HepG2 (cell line): ENCODE measurements around the gene MCM8. TPM values are rescaled to one million over a fixed set of nuclear protein-coding genes. Genes with fewer than 3 reads are reported as not detected.

ENCODE experiments used
- ATF7-NPFF ChIP-seq: sonication (generic); formaldehyde crosslinking; IDR thresholded peaks from 2 replicates; pipeline ENCODE4 v1.8.1; 2023; ENCODE audit warnings: mild to moderate bottlenecking, low read depth, missing genetic modification reagents, moderate library complexity
- ATM ChIP-seq: fragments of 450-650 bp; IDR thresholded peaks from 2 replicates; pipeline ENCODE4 v1.7.1; 2017; ENCODE audit warnings: mild to moderate bottlenecking, borderline replicate concordance
- GZF1 ChIP-seq: sonication (generic); formaldehyde crosslinking; IDR thresholded peaks from 2 replicates; pipeline ENCODE4 v1.5.1; 2020; ENCODE audit warnings: mild to moderate bottlenecking, missing genetic modification reagents
- HDAC2 ChIP-seq: sonication (generic); formaldehyde crosslinking; IDR thresholded peaks from 2 replicates; pipeline ENCODE4 v1.4.0; 2020; ENCODE audit warnings: missing genetic modification reagents
- HOXD1 ChIP-seq: sonication (generic); formaldehyde crosslinking; IDR thresholded peaks from 2 replicates; pipeline ENCODE4 v1.5.0; 2020; ENCODE audit warnings: missing genetic modification reagents
- JUNB ChIP-seq: sonication (generic); formaldehyde crosslinking; IDR thresholded peaks from 2 replicates; pipeline ENCODE4 v1.8.0; 2022; ENCODE audit warnings: missing genetic modification reagents, mild to moderate bottlenecking, borderline replicate concordance
- KAT7 ChIP-seq: IDR thresholded peaks from 2 replicates; pipeline ENCODE4 v1.6.1; 2018; ENCODE audit warnings: borderline replicate concordance, missing compliant biosample characterization
- KDM5B ChIP-seq: sonication (generic); formaldehyde crosslinking; IDR thresholded peaks from 2 replicates; pipeline ENCODE4 v1.4.0; 2020; ENCODE audit warnings: missing genetic modification reagents, mild to moderate bottlenecking, borderline replicate concordance
- MIXL1 ChIP-seq: IDR thresholded peaks from 2 replicates; pipeline ENCODE4 v1.6.1; 2016
- NR3C1 ChIP-seq: sonication (generic); formaldehyde crosslinking; IDR thresholded peaks from 2 replicates; pipeline ENCODE4 v1.4.0; 2020; ENCODE audit warnings: missing genetic modification reagents
- ZBTB42 ChIP-seq: sonication (generic); formaldehyde crosslinking; IDR thresholded peaks from 2 replicates; pipeline ENCODE4 v1.5.0; 2020; ENCODE audit warnings: mild to moderate bottlenecking, missing genetic modification reagents
- ZNF138 ChIP-seq: sonication (generic); formaldehyde crosslinking; IDR thresholded peaks from 2 replicates; pipeline ENCODE4 v1.5.0; 2020; ENCODE audit warnings: mild to moderate bottlenecking, low read depth, missing genetic modification reagents
- ZNF230 ChIP-seq: sonication (generic); formaldehyde crosslinking; IDR thresholded peaks from 2 replicates; pipeline ENCODE4 v1.4.0; 2020; ENCODE audit warnings: mild to moderate bottlenecking, missing genetic modification reagents
- ZNF235 ChIP-seq: sonication (generic); formaldehyde crosslinking; IDR thresholded peaks from 2 replicates; pipeline ENCODE4 v1.8.1; 2023; ENCODE audit warnings: mild to moderate bottlenecking, missing genetic modification reagents, borderline replicate concordance
- ZNF33B ChIP-seq: sonication (generic); formaldehyde crosslinking; IDR thresholded peaks from 2 replicates; pipeline ENCODE4 v1.5.1; 2020; ENCODE audit warnings: mild to moderate bottlenecking, missing genetic modification reagents
- ZNF34 ChIP-seq: sonication (generic); formaldehyde crosslinking; IDR thresholded peaks from 2 replicates; pipeline ENCODE4 v1.4.0; 2020; ENCODE audit warnings: mild to moderate bottlenecking, missing genetic modification reagents, borderline replicate concordance
- ZNF350 ChIP-seq: sonication (generic); formaldehyde crosslinking; IDR thresholded peaks from 2 replicates; pipeline ENCODE4 v1.4.0; 2020; ENCODE audit warnings: mild to moderate bottlenecking, low read depth, missing genetic modification reagents, borderline replicate concordance
- ZNF367 ChIP-seq: sonication (generic); formaldehyde crosslinking; IDR thresholded peaks from 2 replicates; pipeline ENCODE4 v1.4.0; 2020; ENCODE audit warnings: missing genetic modification reagents, borderline replicate concordance
- ZNF496 ChIP-seq: sonication (generic); formaldehyde crosslinking; IDR thresholded peaks from 2 replicates; pipeline ENCODE4 v1.8.1; 2023; ENCODE audit warnings: mild to moderate bottlenecking, moderate library complexity, missing genetic modification reagents; ENCODE audit not compliant: insufficient replicate concordance
- ZNF614 ChIP-seq: IDR thresholded peaks from 2 replicates; pipeline ENCODE4 v1.6.1; 2018; ENCODE audit warnings: missing biosample characterization, missing genetic modification reagents, inconsistent platforms, borderline replicate concordance
- ZNF773 ChIP-seq: sonication (generic); formaldehyde crosslinking; IDR thresholded peaks from 2 replicates; pipeline ENCODE4 v1.4.0; 2020; ENCODE audit warnings: missing genetic modification reagents, borderline replicate concordance
- polyA plus RNA-seq, 8 experiments: library from polyadenylated mRNA; depleted of rRNA in 3 of 8; stranded (reverse) in 7 of 8; unstranded in 1 of 8; fragments of >200 nt; fragmentation: Illumina TruSeq in 4 of 8; extraction: Trizol in 4 of 8; gene quantifications; 2 replicates each; pipeline versions ENCODE4 v1.2.1 to v1.2.3, GENCODE V29; 2011 to 2016; ENCODE audit warnings: low read depth in 4 of 8, missing spikeins in 1 of 8, mixed read lengths in 1 of 8; ENCODE audit not compliant: insufficient read depth in 1 of 8
- total RNA-seq, 5 experiments: library from RNA; depleted of rRNA; stranded (reverse); fragments of >200 nt; fragmentation: Illumina TruSeq; extraction: Trizol; gene quantifications; 2 replicates each; pipeline ENCODE4 v1.2.3, GENCODE V29; 2016; ENCODE audit warnings: low read depth in 1 of 5
- TF ChIP-seq, protein P1 (sequence below): sonication (generic); formaldehyde crosslinking; IDR thresholded peaks from 2 replicates; pipeline ENCODE4 v1.9.0; 2021; ENCODE audit warnings: missing genetic modification reagents, borderline replicate concordance
- TF ChIP-seq, protein P2 (sequence below): sonication (generic); formaldehyde crosslinking; IDR thresholded peaks from 2 replicates; pipeline ENCODE4 v1.4.0; 2020; ENCODE audit warnings: missing genetic modification reagents, borderline replicate concordance
- TF ChIP-seq, protein P3 (sequence below): sonication (generic); formaldehyde crosslinking; IDR thresholded peaks from 2 replicates; pipeline ENCODE4 v1.5.0; 2020; ENCODE audit warnings: mild to moderate bottlenecking, low read depth, missing genetic modification reagents, borderline replicate concordance
- TF ChIP-seq, protein P4 (sequence below): sonication (generic); formaldehyde crosslinking; IDR thresholded peaks from 2 replicates; pipeline ENCODE4 v1.5.0; 2020; ENCODE audit warnings: missing genetic modification reagents, mild to moderate bottlenecking, borderline replicate concordance

MCM8 gene
- total and polyA plus RNA-seq, 2 of the 13 experiments (the other 11 are each of a cell fraction or from before 2014, with no cell fraction given), result 11.5 to 59.3 TPM

DNA sequence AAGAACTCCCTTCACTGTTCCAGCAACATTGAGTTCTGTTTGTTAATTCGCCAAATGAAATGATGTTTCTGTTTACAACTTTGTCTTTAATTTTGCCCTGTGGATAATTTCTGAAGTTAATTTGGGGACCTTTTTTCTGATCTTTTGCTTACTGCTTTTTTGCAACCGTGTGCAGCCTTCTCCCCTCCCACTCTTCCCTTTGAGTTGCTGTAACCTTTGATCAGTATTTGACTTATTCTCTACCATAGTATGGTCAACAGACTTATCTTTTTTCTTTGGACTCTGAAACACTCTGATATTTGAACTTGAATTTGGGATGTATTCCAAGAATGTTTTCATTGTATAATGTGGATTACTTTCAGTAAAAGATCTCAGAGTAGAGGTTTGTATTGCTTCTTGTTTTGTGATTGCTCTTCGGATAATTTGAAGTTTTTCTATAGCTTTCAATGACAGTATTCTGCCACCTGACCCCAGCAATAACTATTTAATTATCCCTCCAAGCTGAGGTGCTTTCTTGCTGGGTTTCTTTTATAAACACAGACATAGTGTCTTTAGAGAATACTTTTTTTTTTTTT is 57.2 kb downstream of the MCM8 start (continued):
- TF ChIP-seq ZNF367 (CRISPR knock-in tag) (0 out of 2 replicates have a peak, but pooled peaks have one; percentile 32), ZNF34 (CRISPR knock-in tag) (no peak), ZNF496 (no peak), KAT7 (CRISPR knock-in tag) (no peak; the same call in 1 of the 2 replicates), MIXL1 (CRISPR knock-in tag) (peak; percentile 95), ZNF235 (no peak), ZNF614 (peak; percentile 92), ZNF230 (CRISPR knock-in tag) (no peak; the same call in 1 of the 2 replicates), ZNF138 (CRISPR knock-in tag) (no peak), NR3C1 (CRISPR knock-in tag) (no peak), ATM (peak; percentile 99), KDM5B (CRISPR knock-in tag) (no peak), GZF1 (CRISPR knock-in tag) (no peak), JUNB (CRISPR knock-in tag) (peak; percentile 78; the same call in 1 of the 2 replicates), HDAC2 (peak; percentile 94), ZNF33B (CRISPR knock-in tag) (no peak), ZNF773 (no peak), HOXD1 (peak; percentile 53; the same call in 1 of the 2 replicates), ATF7-NPFF (CRISPR knock-in tag) (no peak), ZNF350 (no peak), ZBTB42 (CRISPR knock-in tag) (no peak)
- TF ChIP-seq, protein P1, sequence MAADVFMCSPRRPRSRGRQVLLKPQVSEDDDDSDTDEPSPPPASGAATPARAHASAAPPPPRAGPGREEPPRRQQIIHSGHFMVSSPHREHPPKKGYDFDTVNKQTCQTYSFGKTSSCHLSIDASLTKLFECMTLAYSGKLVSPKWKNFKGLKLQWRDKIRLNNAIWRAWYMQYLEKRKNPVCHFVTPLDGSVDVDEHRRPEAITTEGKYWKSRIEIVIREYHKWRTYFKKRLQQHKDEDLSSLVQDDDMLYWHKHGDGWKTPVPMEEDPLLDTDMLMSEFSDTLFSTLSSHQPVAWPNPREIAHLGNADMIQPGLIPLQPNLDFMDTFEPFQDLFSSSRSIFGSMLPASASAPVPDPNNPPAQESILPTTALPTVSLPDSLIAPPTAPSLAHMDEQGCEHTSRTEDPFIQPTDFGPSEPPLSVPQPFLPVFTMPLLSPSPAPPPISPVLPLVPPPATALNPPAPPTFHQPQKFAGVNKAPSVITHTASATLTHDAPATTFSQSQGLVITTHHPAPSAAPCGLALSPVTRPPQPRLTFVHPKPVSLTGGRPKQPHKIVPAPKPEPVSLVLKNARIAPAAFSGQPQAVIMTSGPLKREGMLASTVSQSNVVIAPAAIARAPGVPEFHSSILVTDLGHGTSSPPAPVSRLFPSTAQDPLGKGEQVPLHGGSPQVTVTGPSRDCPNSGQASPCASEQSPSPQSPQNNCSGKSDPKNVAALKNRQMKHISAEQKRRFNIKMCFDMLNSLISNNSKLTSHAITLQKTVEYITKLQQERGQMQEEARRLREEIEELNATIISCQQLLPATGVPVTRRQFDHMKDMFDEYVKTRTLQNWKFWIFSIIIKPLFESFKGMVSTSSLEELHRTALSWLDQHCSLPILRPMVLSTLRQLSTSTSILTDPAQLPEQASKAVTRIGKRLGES (CRISPR knock-in tag), result 0 out of 2 replicates have a peak, but pooled peaks have one; percentile 37
- TF ChIP-seq, protein P2, sequence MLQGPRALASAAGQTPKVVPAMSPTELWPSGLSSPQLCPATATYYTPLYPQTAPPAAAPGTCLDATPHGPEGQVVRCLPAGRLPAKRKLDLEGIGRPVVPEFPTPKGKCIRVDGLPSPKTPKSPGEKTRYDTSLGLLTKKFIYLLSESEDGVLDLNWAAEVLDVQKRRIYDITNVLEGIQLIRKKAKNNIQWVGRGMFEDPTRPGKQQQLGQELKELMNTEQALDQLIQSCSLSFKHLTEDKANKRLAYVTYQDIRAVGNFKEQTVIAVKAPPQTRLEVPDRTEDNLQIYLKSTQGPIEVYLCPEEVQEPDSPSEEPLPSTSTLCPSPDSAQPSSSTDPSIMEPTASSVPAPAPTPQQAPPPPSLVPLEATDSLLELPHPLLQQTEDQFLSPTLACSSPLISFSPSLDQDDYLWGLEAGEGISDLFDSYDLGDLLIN (CRISPR knock-in tag), result no peak
- TF ChIP-seq, protein P3, sequence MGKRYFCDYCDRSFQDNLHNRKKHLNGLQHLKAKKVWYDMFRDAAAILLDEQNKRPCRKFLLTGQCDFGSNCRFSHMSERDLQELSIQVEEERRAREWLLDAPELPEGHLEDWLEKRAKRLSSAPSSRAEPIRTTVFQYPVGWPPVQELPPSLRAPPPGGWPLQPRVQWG, result no peak
- TF ChIP-seq, protein P4, sequence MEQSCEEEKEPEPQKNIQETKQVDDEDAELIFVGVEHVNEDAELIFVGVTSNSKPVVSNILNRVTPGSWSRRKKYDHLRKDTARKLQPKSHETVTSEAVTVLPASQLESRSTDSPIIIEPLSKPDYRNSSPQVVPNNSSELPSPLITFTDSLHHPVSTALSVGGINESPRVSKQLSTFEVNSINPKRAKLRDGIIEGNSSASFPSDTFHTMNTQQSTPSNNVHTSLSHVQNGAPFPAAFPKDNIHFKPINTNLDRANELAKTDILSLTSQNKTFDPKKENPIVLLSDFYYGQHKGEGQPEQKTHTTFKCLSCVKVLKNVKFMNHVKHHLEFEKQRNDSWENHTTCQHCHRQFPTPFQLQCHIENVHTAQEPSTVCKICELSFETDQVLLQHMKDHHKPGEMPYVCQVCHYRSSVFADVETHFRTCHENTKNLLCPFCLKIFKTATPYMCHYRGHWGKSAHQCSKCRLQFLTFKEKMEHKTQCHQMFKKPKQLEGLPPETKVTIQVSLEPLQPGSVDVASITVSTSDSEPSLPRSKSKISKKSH (CRISPR knock-in tag), result no peak
